ENCODE data around the gene TET2.

- no peak for TF ChIP-seq CTCF (IDR thresholded peaks at IDR 0.05)
- no peak for TF ChIP-seq POLR2A (IDR thresholded peaks at IDR 0.05)
Measured at GRCh38 chr4:105318486-105318885, 171.8 kb downstream of the TET2 start.
